ENCODE measurements around the gene NUDT16L1.

DNA sequence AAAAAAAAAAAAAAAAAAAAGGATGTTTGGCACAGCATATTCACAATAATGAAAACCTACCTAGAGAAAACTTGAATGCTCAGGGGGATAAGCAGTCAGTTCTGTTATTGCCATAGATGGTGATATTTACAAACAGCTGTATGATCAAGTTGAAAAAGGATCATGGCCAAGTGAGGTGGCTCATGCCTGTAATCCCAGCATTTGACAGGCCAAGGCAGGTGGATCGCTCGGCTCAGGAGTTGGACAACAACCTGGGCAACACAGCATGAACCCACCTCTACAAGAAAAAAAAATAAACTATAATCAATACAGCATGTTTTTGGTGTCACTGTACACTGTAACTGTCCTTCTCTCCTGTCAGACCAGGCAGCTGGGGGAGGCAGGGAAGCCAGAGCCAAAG is 21.6 kb downstream of the NUDT16L1 start:
- TF ChIP-seq, protein P1, sequence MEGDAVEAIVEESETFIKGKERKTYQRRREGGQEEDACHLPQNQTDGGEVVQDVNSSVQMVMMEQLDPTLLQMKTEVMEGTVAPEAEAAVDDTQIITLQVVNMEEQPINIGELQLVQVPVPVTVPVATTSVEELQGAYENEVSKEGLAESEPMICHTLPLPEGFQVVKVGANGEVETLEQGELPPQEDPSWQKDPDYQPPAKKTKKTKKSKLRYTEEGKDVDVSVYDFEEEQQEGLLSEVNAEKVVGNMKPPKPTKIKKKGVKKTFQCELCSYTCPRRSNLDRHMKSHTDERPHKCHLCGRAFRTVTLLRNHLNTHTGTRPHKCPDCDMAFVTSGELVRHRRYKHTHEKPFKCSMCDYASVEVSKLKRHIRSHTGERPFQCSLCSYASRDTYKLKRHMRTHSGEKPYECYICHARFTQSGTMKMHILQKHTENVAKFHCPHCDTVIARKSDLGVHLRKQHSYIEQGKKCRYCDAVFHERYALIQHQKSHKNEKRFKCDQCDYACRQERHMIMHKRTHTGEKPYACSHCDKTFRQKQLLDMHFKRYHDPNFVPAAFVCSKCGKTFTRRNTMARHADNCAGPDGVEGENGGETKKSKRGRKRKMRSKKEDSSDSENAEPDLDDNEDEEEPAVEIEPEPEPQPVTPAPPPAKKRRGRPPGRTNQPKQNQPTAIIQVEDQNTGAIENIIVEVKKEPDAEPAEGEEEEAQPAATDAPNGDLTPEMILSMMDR (conservative IDR thresholded peaks at IDR 0.05; ENCODE audit: low read depth, low read length): no peak
- no peak for TF ChIP-seq EZH2 (IDR thresholded peaks at IDR 0.05; ENCODE audit: low read length, unreplicated experiment)

Measured in PC-3 (cell line).